PC-3 (cell line): ENCODE data around the gene GP9.

Experiments used
- CTCF ChIP-seq: fragments of 300-600 bp; sonication (generic); conservative IDR thresholded peaks from 2 replicates; pipeline ENCODE4 v1.5.1; 2017; ENCODE audit warnings: antibody characterized with exemption, low read depth, mild to moderate bottlenecking, low read length
- EZH2 ChIP-seq: fragments of 300-600 bp; sonication (generic); IDR thresholded peaks from one replicate; pipeline ENCODE4 v1.6.1; 2017; ENCODE audit warnings: antibody characterized with exemption, mild to moderate bottlenecking, low read length; ENCODE audit not compliant: unreplicated experiment

GRCh38 chr3:129081503-129081902 lies 20.9 kb downstream of the GP9 start:
- TF ChIP-seq CTCF: no peak
- no peak for TF ChIP-seq EZH2
